ENCODE results near the gene MVK.
"Not testable (repeated sequence)": the region's sequence is repeated elsewhere in the genome, so short reads cannot be mapped to it uniquely, and the experiment has no call there.

MVK gene

GRCh38 chr12:109592905-109593272 lies 19.3 kb downstream of the MVK start:
- no peak for DNase-seq

GRCh38 chr12:109594556-109595317 lies 21.1 kb downstream of the MVK start:
- no peak for DNase-seq

- no peak for DNase-seq
These were observed 21.8 kb downstream of the MVK start for GRCh38 chr12:109595321-109595902.

GRCh38 chr12:109596418-109597244 lies 23.0 kb downstream of the MVK start:
- no peak for DNase-seq

- DNase-seq: no peak
These were observed 23.8 kb downstream of the MVK start for GRCh38 chr12:109597414-109597794.

- peak; percentile 93 for DNase-seq
These were observed 24.3 kb downstream of the MVK start for GRCh38 chr12:109597795-109598427.

- DNase-seq: no peak
These were observed 24.8 kb downstream of the MVK start for GRCh38 chr12:109598428-109598854.

- DNase-seq: no peak
These were observed 25.5 kb downstream of the MVK start for GRCh38 chr12:109599087-109599486.

GRCh38 chr12:109600481-109600880 lies 26.9 kb downstream of the MVK start:
- DNase-seq: no peak

GRCh38 chr12:109600995-109601394 lies 27.4 kb downstream of the MVK start:
- no peak for DNase-seq

- DNase-seq: no peak
These were observed 28.0 kb downstream of the MVK start for GRCh38 chr12:109601557-109601956.

GRCh38 chr12:109602132-109602531 lies 28.5 kb downstream of the MVK start:
- DNase-seq: not testable (repeated sequence)

- no peak for DNase-seq
These were observed 30.6 kb downstream of the MVK start for GRCh38 chr12:109604132-109604585.

- no peak for DNase-seq
These were observed 31.4 kb downstream of the MVK start for GRCh38 chr12:109605016-109605415.

GRCh38 chr12:109605599-109606228 lies 32.1 kb downstream of the MVK start:
- no peak for DNase-seq

GRCh38 chr12:109606320-109607028 lies 32.9 kb downstream of the MVK start:
- DNase-seq: peak; percentile 66

GRCh38 chr12:109607618-109608017 lies 34.0 kb downstream of the MVK start:
- no peak for DNase-seq

GRCh38 chr12:109608270-109608669 lies 34.7 kb downstream of the MVK start:
- DNase-seq: no peak

GRCh38 chr12:109608793-109609192 lies 35.2 kb downstream of the MVK start:
- no peak for DNase-seq

- no peak for DNase-seq
These were observed 35.7 kb downstream of the MVK start for GRCh38 chr12:109609342-109609741.

GRCh38 chr12:109610523-109610922 lies 36.9 kb downstream of the MVK start:
- DNase-seq: no peak

GRCh38 chr12:109611223-109611622 lies 37.6 kb downstream of the MVK start:
- DNase-seq: no peak
